ENCODE measurements around the gene C19orf85.

The C19orf85 gene

GRCh38 chr19:55419103-55419502, 45.4 kb downstream of the C19orf85 start:
- TF ChIP-seq ZNF274 (IDR thresholded peaks at IDR 0.05; ENCODE audit: low read depth, low read length) = no peak
- no peak overlapping the region for H3K4me3 ChIP-seq (ENCODE audit: low read length)

DNA sequence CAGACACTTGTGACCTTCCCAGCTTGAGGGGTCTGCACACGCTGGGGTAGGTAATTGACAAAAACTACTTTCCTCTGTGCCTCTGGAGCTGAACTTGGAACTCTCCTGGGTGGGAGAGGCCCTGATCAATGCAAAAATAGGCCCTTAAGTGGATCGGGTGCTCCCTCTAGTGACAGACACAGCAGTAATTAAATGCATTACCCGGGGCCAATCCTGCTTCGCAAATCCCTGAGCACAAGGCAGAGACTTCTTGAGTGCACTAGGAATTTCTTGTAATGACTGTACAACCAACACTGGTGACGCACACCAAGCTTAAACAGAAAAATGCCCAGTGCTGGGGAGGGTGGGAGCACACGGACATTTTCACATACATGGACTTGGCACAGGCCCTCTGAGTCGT, 46.4 kb downstream of the C19orf85 start:
- TF ChIP-seq ZNF274 (IDR thresholded peaks at IDR 0.05; ENCODE audit: low read depth, low read length) = no peak
- no peak overlapping the region for H3K4me3 ChIP-seq (ENCODE audit: low read length)

Data from GM08714 (cell line).